Measurements from ENCODE around the gene SLC1A4.
A peak's percentile ranks its signal among the peaks of the same experiment; 100 is the strongest.
"Not testable (repeated sequence)": the region's sequence is repeated elsewhere in the genome, so short reads cannot be mapped to it uniquely, and the experiment has no call there.

The SLC1A4 gene

DNA sequence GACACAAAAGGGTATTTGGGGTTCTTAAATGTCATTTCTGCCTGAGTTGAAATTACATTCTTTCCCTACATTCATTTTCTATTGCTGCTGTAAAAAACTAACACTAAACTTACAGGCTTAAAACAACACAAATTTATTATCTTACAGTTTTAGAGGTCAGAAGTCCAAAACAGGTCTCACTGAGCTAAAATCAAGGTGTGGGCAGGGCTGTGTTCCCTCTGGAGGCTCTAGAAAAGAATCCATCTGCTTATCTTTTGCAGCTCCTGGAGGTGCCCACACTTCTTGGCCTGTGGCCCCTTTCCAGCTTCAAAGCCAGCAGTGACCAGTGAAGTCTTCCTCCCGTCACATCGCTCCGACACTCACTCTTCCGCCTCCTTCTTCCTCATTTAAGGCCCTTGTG, 23.2 kb upstream of the SLC1A4 start:
- no peak for DNase-seq

DNA sequence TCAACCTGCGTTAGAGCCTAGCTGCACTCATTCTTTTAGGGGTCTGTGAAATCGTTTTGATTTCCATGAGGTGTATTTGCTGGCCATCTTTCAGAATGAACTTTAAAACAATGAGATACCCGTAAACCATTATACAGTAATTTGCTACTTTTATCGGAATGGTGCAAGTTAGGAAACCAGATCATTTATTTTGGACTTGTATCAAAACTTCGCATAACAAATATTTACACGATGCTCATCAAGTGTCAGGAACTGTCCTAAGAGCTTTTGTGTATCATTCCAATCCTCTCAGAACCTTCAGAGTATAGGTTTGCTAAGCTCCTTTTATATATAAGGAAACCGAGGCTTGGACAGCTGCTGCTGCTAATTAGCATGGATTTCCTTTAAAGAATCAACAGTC, 22.4 kb upstream of the SLC1A4 start:
- no peak for DNase-seq

DNA sequence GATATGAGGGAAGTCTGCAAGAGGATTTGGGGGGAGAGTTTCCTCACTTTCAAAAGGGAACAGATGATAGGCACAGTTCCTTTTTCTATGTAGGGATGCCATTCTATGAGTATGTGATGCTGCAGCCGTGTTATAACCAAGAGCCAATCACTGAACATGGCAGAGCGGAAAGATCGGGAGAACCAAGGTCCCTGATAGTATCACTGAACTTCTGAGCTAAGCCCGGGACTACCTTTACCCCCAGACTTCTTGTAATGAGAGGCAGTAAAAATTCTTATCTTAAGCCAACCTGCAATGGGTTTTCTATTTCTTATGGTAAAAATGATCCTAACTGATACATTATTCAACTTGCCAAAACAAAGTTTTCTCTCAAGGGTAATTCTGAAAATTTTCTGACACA, 21.6 kb upstream of the SLC1A4 start:
- DNase-seq: no peak

DNA sequence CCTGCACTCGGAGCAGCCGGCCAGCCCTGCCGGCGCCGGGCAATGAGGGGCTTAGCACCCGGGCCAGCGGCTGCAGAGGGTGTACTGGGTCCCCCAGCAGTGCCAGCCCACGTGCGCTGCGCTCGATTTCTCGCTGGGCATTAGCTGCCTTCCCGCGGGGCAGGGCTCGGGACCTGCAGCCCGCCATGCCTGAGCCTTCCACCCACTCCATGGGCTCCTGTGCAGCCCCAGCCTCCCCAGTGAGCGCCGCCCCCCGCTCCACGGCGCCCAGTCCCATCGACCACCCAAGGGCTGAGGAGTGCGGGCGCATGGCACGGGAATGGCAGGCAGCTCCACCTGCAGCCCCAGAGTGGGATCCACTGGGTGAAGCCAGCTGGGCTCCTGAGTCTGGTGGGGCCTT, 20.1 kb upstream of the SLC1A4 start:
- DNase-seq: not testable (repeated sequence)

DNA sequence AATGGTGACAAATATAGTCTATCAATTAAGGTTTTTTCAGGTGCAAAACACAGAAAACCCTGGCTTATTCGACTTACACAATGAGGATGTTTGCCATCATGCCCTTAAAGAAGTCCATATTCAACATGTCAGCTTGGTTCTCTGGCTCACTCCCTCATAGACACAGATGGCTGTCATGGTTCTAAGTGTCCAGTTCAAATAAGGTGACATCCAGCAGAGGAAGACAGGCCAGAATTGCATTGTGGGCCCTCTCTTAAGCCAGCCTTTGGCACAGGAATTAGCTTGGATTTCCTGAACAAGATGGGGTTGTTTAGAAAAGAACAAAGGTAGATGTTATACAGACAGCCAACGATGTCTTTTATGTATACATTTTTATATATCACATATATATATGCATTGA, 18.7 kb upstream of the SLC1A4 start:
- DNase-seq: no peak

DNA sequence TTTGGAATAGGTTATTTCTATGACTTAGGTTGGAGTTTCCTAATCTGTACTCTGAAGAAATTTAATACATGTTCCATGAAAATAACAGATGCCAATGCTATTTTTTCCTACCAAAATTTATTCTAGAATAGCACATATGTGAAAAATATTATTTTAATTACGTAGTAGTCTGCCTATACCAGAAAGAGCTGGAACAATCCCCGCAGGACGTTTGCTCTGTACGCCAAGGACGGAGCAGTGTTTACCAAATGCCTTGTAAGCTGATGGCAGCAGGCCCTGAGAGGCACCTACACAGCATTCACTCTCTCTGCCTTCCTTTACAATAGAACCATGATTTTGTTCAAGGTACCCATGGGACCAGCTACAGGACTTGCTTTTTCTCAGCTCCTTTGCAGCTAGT, 16.8 kb upstream of the SLC1A4 start:
- no peak for DNase-seq

DNA sequence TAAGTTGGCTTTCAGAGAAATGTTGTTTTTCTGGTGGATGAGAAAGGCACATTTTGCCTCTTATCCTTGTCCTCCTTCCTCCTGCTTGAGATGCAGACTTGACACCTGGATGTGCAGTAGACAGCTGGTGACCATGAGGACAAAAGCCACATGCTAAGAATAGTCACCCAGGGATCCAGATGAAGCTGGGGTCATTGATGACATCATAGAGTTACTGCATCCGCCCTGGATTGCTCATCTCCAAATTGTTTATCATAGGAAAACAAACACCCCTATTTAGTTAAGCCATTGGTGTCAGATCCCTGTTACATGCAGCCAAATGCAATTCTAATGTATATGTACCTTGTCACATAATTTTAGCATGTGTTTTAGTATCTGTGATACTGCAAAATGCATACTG, 16.3 kb upstream of the SLC1A4 start:
- DNase-seq: no peak

DNA sequence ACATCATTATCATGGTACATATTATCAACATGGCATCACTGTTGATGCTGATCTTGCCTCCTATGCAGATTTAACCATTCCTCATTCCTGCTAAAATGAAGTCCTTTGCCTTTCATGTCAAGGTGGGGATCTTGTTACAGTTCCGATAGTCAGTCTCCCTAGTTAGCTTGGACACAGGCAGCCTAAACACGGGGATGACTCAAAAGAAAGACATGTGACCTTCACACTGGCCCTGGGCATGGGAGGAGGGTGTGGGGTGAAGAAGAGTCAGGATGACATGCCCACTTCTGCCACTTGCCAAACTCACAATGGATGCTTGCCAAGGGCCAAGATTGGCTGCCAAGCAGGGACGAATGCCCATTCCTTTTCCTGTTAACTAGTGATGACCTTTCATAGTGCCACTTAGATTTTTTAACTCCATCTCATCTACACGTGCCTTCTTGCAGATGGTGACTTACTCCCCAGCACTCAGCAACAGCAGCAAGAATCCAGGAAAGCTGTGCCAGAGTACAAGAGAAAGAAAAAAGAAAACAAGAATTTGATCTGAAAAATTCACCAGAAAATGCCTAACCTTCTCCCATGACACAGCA, 13.9 kb upstream of the SLC1A4 start:
- DNase-seq: no peak

DNA sequence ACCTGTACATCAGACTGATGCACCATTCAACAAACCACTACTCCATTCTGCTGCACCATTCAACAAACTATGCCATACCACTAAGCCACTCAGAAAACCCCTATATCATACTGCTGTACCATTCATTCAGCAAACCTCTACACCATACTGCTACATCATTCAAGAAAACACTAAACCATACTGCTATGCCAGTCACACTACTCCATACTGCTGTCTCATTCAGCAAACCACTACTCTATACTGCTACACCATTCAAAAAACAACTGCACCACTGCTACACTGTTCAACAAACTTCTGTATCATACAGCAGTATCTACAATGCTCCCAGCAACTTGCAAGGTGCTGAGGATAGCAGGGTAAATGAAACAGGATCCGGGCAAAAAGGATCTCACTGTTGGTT, 12.9 kb upstream of the SLC1A4 start:
- no peak for DNase-seq

DNA sequence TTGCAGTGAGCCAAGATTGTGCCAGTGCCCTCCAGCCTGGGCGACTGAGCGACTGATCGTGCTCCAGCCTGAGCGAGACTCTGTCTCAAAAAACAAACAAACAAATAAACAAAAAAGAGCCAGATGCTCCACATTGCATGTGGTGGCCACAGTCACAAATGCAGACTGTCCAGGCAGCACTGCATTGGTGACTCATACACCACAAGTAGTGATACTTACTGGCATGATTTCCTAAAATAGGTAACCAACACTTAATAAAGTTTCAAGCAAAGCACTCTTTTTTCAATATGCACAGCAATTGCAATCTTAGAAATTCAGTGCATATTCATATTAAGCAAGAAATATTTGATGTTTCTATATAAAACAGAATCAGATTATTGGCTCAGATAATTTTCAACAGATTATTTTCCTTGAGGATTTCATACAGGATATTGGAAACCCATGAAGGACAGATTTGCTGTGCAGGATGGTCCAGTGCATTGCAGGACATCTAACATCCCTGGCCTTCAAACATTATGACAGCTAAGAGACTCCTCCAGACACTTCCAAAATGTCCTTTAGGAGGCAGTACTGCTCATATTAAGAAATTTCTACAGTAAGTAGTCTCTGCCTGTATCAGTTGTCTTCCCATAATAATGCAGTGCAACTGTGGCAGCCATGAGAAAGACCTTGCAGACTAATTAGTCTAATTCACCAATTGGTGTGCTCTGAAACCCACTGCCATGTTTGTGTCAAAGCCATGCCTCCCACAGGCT, 10.5 kb upstream of the SLC1A4 start:
- DNase-seq: no peak

DNA sequence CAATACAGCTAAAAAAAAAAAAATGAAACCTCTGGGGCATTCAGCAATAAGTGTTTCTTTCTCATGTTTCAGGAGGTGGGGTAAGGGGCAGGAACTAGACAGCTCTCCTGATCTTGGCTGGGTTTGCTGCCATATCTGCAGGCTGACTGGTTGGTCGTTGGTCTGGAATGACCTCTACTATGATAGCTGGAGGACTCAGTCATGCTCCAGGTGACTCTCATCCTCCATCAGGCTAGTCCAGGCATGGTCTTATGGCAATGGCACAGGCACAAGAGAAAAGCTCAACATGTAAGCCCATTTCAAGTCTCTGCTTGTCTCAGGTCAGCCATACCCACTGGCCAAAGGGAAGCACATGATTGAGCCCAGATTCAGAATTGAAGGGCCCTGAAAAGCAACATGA, 9.5 kb upstream of the SLC1A4 start:
- no peak for DNase-seq

DNA sequence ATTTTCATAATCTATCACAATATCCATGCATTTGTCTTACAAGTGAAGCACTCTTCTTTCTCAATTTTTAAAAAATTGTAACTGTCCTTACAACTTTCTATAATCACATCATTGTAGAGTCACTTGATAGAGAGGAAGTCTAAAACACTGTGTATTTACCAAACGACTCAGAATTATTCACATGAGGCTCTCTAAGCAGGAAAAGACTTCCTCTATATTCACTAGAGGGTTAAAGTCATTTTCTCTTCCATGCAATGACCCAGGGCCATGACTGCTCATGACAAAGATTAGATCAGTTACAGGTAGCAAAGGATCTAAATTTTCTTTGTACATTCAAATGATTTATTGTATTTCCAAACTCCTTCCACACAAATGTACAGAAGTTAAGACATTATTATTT, 9.0 kb upstream of the SLC1A4 start:
- DNase-seq: no peak

DNA sequence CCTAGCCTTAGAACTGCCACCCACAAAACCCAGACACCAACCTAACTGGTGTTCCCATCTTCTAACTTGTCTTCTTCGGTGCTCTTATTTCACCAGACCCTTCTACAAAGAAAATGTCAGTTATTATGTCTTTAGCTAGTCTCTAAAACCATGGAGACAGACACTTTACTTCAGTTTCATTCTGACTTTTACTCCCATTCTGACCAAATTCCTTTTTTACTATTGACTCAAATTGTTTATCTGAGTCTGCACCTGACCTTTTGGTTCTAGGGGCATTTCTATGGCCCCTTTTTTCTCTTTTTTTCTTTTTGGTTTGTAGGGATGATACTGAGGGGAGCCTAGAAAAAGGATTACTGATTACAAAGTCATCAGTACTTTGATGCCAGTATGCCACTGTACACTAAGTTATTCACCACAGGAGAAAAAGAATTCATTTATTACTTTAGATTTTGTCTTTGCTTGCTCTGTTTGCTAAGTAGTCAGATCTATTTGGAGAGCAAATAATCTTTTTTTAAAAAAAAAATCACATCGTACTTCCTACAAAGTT, 6.8 kb upstream of the SLC1A4 start:
- DNase-seq: no peak

DNA sequence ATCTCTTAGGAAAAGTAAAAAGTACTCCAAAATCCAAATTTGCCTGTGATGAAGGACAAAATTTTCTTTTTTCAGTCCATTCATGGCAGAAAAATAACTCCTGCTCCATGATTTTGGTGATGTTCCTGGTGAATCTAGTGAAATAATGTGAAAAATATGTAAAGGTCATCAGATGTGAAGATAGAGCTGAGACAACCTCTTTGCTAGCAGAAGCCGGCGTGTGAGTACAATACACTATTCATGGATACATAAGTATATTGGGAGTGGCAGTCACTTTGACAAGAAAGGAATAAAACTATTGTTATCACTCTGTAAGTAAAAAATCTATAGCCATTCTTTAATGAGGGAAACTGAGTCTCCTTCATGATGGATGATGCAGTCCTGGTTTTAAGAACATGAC, 6.3 kb upstream of the SLC1A4 start:
- no peak for DNase-seq

DNA sequence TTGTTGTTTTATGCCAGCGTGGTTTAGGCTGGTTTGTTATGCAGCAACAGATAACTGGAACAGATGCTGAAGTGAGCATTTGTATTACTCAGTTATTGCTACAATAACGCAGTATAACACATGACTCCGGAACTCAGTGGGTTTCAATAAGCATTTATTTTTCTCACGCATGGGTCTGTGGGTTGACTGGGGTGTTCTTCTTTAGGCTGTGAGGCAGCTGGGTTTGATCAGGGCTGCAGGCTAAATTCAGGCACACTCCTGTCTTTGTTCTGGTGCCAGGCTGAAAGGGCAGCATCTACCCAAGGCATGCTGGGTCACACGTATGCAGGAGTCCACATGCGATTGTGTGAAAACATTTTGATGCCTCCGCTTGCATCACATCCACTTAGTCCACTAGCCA, 3.8 kb upstream of the SLC1A4 start:
- DNase-seq: no peak

DNA sequence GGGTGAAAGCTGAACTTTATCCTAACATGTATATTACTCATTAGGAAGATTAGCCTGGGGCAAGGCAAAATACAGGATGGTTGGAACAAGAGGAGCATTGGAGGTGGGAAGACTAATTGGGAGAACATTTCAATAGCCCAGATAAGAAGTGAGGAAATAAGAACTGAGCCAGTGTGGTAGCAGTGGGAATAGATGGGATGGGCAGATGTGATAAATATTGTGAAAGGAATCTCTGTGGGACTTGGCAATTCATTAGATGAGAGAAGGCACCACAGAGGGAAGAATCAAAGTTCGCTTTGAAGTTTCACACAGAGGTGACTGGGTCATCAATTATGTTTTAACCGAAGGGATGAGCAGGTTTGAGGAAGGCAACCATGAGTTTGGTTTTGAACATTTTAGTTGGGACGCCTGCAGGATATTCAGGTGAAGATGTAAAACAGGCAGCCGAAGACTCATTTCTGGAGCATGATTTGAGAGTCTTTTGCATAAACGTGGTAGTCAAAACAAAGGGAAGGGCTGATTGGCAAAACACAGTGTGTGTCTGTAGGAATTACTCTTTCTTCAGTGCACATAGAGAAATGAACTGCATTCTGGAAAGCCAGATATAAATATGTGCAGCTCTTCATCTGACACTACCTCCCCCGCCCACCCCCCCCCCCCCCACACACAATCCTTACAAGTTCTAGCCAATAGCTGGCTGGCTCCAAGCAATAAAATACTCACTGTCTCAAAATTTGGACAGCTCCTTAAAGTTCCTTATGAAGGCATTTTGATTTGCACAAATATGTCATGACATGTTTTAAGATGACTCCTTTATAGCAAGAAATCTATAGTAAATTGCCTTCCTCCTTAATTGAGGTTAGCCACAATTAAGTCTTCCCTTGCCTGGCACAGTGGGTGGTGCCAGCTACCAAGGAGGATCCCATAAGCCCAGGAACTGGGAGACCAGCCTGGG, 1.9 kb upstream of the SLC1A4 start:
- DNase-seq: no peak

DNA sequence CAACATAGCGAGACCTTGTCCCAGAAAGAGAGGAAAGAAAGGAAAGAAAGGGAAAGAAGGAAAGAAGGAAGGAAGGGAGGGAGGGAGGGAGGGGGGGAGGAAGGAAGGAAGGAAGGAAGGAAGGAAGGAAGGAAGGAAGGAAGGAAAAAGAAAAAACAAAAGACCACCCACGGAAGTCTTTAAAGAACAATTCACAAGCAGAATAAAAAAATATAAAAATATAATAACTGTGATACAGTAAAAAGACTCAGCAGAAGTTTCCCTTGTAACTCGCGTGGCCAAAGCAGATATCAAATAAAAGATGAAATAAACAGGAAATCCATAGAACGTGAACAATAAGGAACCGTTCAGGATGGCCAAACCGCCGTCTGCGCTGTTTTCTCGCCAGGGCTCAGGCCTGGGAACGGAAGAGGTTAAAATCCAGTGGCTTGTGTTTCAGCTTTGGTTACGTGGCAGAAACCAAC, 1.2 kb upstream of the SLC1A4 start:
- DNase-seq: no peak

DNA sequence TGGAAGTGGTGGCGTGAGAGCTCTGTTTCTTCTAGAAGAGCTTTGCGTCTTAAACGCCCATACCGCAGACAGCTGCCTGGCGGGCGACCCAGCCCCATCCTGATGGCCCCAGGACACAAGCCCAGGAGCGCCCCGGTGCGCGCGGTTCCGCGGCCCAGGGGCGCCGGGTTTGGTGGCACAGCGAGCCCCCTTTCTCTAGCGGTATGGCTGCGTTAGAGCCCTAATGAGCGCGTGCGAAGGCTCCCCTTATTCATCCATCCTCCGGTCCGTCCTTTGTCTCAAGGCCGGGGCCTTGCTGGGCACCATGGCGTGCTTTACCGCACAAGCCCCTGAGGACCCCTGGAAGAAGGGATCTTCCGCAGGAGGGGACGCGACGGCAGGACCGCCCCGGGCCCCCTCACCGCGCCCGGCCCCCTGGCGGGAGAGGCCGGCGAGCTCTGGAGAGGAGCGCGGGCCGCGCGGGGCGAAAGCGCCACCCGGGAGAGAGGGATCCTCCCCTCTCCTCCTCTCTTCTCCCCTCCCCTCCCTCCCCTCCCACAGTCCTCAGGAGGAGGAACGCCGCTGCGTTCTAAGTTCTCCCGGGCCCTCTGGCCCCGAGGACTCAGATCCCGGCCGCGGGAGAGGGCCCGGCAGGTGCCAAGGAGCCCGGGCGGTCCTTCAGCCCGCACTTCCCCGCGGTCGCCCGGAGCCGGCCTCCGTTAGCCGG, 626 bp upstream of the SLC1A4 start:
- peak; percentile 31 to 38 for DNase-seq

DNA sequence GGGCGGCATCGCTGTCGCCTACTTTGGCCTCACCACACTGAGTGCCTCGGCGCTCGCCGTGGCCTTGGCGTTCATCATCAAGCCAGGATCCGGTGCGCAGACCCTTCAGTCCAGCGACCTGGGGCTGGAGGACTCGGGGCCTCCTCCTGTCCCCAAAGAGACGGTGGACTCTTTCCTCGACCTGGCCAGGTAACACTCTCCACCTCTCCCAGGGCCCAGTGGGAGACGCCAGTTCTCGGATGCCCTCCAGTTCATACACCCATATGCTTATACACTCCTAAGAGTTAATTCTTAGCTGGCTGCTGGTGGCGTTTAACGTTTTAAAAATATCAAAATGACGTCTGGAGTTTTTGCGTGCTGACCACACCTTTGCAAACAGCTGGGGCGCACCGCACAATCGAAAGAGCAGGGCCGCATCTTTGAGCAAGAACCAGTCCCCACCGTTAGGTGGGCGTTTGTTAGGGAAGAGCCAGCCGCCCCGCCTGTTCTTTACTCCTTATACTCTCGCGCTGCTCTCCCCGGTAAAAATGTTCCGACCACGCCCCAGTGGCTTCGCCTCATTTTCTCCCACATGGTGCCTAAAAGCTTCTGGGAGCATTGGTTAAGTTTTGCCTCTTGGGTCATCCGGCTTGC, 899 bp downstream of the SLC1A4 start:
- no peak for DNase-seq

DNA sequence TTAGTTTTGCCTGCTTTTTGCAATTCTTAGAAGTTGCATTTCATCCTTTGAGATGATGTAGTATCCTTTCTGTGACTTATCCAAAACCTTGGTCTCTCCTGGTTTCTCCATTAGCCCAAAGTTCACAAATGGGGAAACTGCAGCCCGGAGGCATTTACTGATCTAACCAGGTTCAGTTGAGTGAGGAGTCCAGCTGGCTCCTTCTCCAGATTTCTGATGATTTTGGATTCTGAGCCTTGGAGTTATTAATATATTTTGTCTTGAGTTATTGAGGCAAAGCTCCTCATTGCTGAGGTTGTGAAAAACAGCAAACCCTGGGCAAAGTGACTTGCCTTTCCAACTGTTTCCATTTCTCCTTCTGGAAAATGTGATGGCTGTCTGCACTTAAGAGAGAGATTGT, 1.7 kb downstream of the SLC1A4 start:
- no peak for DNase-seq

DNA sequence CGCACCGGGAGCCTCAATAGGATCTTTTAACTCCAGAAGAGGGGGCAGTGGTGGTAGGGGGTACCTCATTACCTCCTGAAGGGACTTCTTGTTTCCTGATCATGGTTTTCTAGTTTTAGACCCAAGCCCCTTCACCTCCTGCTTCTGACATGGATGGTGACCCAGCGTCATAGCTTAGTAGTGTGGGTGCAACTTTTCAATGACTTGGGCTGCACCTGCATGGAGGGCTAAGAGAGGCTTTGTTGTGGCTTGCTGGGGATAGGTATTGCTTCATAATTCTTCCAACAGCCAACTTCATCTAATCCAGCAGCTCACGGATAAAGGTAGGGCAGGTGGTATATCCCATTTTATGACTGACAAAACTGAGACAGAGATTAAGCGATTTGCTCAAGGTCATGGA, 3.0 kb downstream of the SLC1A4 start:
- DNase-seq: no peak

DNA sequence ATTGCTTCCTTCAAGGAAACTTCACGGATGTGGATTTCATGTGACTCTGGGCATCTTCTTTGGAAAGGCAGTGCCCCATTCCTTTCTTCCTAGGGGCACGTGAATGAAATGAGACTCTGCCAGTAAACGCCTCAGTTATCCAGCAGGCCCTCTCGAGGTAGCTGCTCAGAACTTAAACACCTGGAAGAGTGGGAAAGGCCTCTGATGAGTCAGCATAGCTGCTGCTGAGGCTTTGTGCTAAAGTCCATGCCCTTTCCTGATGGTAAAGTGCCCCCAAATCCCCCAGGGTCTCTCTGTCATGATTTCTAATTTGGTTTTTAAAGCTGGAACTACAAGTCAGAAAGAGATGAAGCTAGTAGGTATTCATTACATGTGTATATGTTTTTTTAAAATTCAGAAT, 3.8 kb downstream of the SLC1A4 start:
- DNase-seq: no peak

Data from stimulated activated CD4-positive, alpha-beta T cell treated with anti-CD3 and anti-CD28 coated beads, Interleukin-4, amount 100 ng/mL, for 4 hours (primary cell).